Activated CD4-positive, alpha-beta T cell treated with anti-CD3 and anti-CD28 coated beads, Interleukin-10, Interleukin-2, amounts not matched to agents 100 ng/mL and 50 ng/mL, durations not matched to agents 16 hours and 8 hours (primary cell): ENCODE data around the gene TIE1.

Experiments
- DNase-seq: peaks from one replicate; pipeline ENCODE4 v3.0.0-alpha.2; 2020

TIE1 gene

GRCh38 chr1:43300378-43301094 lies at the start of gene TIE1:
Gene TIE1 (plus strand): TSS chr1:43300982. CDS start chr1:43301072, 90 bp downstream.
- no peak for DNase-seq

GRCh38 chr1:43251024-43251423 lies 49.8 kb upstream of the TIE1 start:
- no peak for DNase-seq

GRCh38 chr1:43252225-43252624 lies 48.6 kb upstream of the TIE1 start:
- DNase-seq: no peak

- DNase-seq: no peak
These were observed 47.6 kb upstream of the TIE1 start for GRCh38 chr1:43253173-43253572.

- no peak for DNase-seq
These were observed 46.9 kb upstream of the TIE1 start for GRCh38 chr1:43253876-43254275.

GRCh38 chr1:43255438-43256210 lies 45.2 kb upstream of the TIE1 start:
- DNase-seq: no peak

GRCh38 chr1:43256675-43257570 lies 43.9 kb upstream of the TIE1 start:
- no peak for DNase-seq

GRCh38 chr1:43258370-43258769 lies 42.4 kb upstream of the TIE1 start:
- DNase-seq: no peak

- no peak for DNase-seq
These were observed 35.4 kb upstream of the TIE1 start for GRCh38 chr1:43265431-43265830.

- DNase-seq: no peak
These were observed 33.9 kb upstream of the TIE1 start for GRCh38 chr1:43266881-43267280.

- DNase-seq: no peak
These were observed 33.4 kb upstream of the TIE1 start for GRCh38 chr1:43267291-43267805.

GRCh38 chr1:43267818-43268425 lies 32.9 kb upstream of the TIE1 start:
- no peak for DNase-seq

- no peak for DNase-seq
These were observed 31.0 kb upstream of the TIE1 start, which contains the start of gene TMEM125 for GRCh38 chr1:43269627-43270375. Gene TMEM125 (plus strand): TSS chr1:43269983. CDS start chr1:43272723, 2,740 bp downstream.

GRCh38 chr1:43270421-43271095 lies 30.2 kb upstream of the TIE1 start:
- no peak for DNase-seq

- no peak for DNase-seq
These were observed 29.3 kb upstream of the TIE1 start for GRCh38 chr1:43271186-43272118.

GRCh38 chr1:43272161-43272560 lies 28.6 kb upstream of the TIE1 start:
- DNase-seq: no peak

GRCh38 chr1:43272576-43273571 lies 27.9 kb upstream of the TIE1 start:
- DNase-seq: no peak

GRCh38 chr1:43273708-43274107 lies 27.1 kb upstream of the TIE1 start:
- no peak for DNase-seq
